GM21529 (cell line): ENCODE results near the gene KRTAP9-1.
"Not testable (repeated sequence)": the region's sequence is repeated elsewhere in the genome, so short reads cannot be mapped to it uniquely, and the experiment has no call there.

ENCODE experiments used
- ATAC-seq: cut with Tn5 transposase; IDR thresholded peaks from one replicate; pipeline ENCODE4 v1.9.1; 2021; ENCODE audit not compliant: unreplicated experiment

Gene KRTAP9-1

GRCh38 chr17:41189837-41190318, at the start of gene KRTAP9-1:
Gene KRTAP9-1 (plus strand): TSS chr17:41189887. CDS start chr17:41189887, 0 bp downstream.
- not testable (repeated sequence) for ATAC-seq

GRCh38 chr17:41140360-41141131, 49.1 kb upstream of the KRTAP9-1 start, which contains the start of gene KRTAP4-6:
Gene KRTAP4-6 (minus strand): TSS chr17:41140544. CDS start chr17:41140487, 57 bp downstream.
- no peak for ATAC-seq

GRCh38 chr17:41141361-41141760, 48.3 kb upstream of the KRTAP9-1 start:
- ATAC-seq = no peak

GRCh38 chr17:41144846-41145245, 44.8 kb upstream of the KRTAP9-1 start:
- no peak for ATAC-seq

GRCh38 chr17:41145261-41145660, 44.4 kb upstream of the KRTAP9-1 start:
- ATAC-seq = no peak

GRCh38 chr17:41147531-41148204, 42.0 kb upstream of the KRTAP9-1 start:
- ATAC-seq = no peak

GRCh38 chr17:41148971-41149651, 40.6 kb upstream of the KRTAP9-1 start:
- not testable (repeated sequence) for ATAC-seq

GRCh38 chr17:41149652-41149985, 40.1 kb upstream of the KRTAP9-1 start, which contains the start of gene KRTAP4-5:
Gene KRTAP4-5 (minus strand): TSS chr17:41149825. CDS start chr17:41149767, 58 bp downstream.
- ATAC-seq = no peak

- no peak for ATAC-seq
These were observed 39.7 kb upstream of the KRTAP9-1 start for GRCh38 chr17:41150026-41150425.

GRCh38 chr17:41151525-41151924, 38.2 kb upstream of the KRTAP9-1 start:
- ATAC-seq = no peak

GRCh38 chr17:41153856-41154255, 35.8 kb upstream of the KRTAP9-1 start:
- ATAC-seq = no peak

GRCh38 chr17:41160190-41160589, 29.5 kb upstream of the KRTAP9-1 start:
- ATAC-seq = not testable (repeated sequence)

- ATAC-seq = no peak
These were observed 29.0 kb upstream of the KRTAP9-1 start, which contains the start of gene KRTAP4-4 for GRCh38 chr17:41160648-41161047. Gene KRTAP4-4 (minus strand): TSS chr17:41160748. CDS start chr17:41160691, 57 bp downstream.

- ATAC-seq = no peak
These were observed 25.9 kb upstream of the KRTAP9-1 start for GRCh38 chr17:41163828-41164227.

GRCh38 chr17:41167561-41167960, 22.1 kb upstream of the KRTAP9-1 start:
- no peak for ATAC-seq

- no peak for ATAC-seq
These were observed 21.6 kb upstream of the KRTAP9-1 start, which contains the start of gene KRTAP4-3 for GRCh38 chr17:41168121-41168520. Gene KRTAP4-3 (minus strand): TSS chr17:41168221. CDS start chr17:41168172, 49 bp downstream.

GRCh38 chr17:41171886-41172285, 17.8 kb upstream of the KRTAP9-1 start:
- no peak for ATAC-seq

GRCh38 chr17:41176744-41177387, 12.8 kb upstream of the KRTAP9-1 start:
- no peak for ATAC-seq

GRCh38 chr17:41177727-41178271, 11.9 kb upstream of the KRTAP9-1 start, which contains the start of gene KRTAP4-2:
Gene KRTAP4-2 (minus strand): TSS chr17:41178221. CDS start chr17:41178164, 57 bp downstream.
- no peak for ATAC-seq

- ATAC-seq = no peak
These were observed 11.3 kb upstream of the KRTAP9-1 start for GRCh38 chr17:41178341-41178740.
